Immature natural killer cell (primary cell): ENCODE results near the gene RBFOX1. TPM values are rescaled to one million over a fixed set of nuclear protein-coding genes. Genes with fewer than 3 reads are reported as not detected.

Source experiments
- DNase-seq, 3 donors: peaks; one replicate each; pipeline ENCODE4 v3.0.0; 2022; ENCODE audit warnings: mixed read lengths in 1 of 3
- H3K27ac Mint-ChIP-seq, 6 donors: one replicate each; pipeline ENCODE4 v1.8.0; 2020; ENCODE audit warnings: mixed read lengths in 6 of 6, mild to moderate bottlenecking in 5 of 6, inconsistent platforms in 4 of 6, moderate library complexity in 3 of 6
- H3K27me3 Mint-ChIP-seq, 3 donors: one replicate each; pipeline ENCODE4 v1.8.0; 2020 to 2021; ENCODE audit warnings: low read depth in 3 of 3, mild to moderate bottlenecking in 3 of 3, mixed read lengths in 3 of 3, moderate library complexity in 3 of 3, inconsistent platforms in 1 of 3
- H3K36me3 Mint-ChIP-seq, 3 donors: one replicate each; pipeline ENCODE4 v1.8.0; 2020; ENCODE audit warnings: mixed read lengths in 3 of 3, inconsistent platforms in 2 of 3, mild to moderate bottlenecking in 2 of 3
- H3K4me1 Mint-ChIP-seq, 2 donors: one replicate each; pipeline ENCODE4 v1.8.0; 2020; ENCODE audit warnings: inconsistent platforms in 2 of 2, mild to moderate bottlenecking in 2 of 2, mixed read lengths in 2 of 2, moderate library complexity in 1 of 2
- H3K4me3 Mint-ChIP-seq, 5 donors: one replicate each; pipeline ENCODE4 v1.8.0; 2020; ENCODE audit warnings: mild to moderate bottlenecking in 5 of 5, mixed read lengths in 5 of 5, inconsistent platforms in 3 of 5, moderate library complexity in 3 of 5
- H3K9me3 Mint-ChIP-seq, 6 donors: one replicate each; pipeline ENCODE4 v1.8.0; 2020; ENCODE audit warnings: mild to moderate bottlenecking in 6 of 6, mixed read lengths in 6 of 6, inconsistent platforms in 4 of 6, moderate library complexity in 3 of 6
- polyA plus RNA-seq, 3 donors: library from polyadenylated mRNA; unstranded; fragments of 300-500 nt; fragmentation: Illumina TruSeq; gene quantifications; one replicate each; pipeline ENCODE4 v1.2.3, GENCODE V29; 2021

RBFOX1 gene
- polyA plus RNA-seq, 3 donors from 2014 or later: not detected

- Mint-ChIP-seq H3K4me1 (no peaks in the 10 kb centered on the region), H3K36me3 (no peaks in the 10 kb centered on the region), H3K27me3 (no peaks in the 10 kb centered on the region), H3K4me3 (no peak overlapping the region), H3K9me3 (peaks cover 0 to 28% (median 2%) of the 10 kb centered on the region in 6 donors), H3K27ac (no peak overlapping the region)
- no peak for DNase-seq
Measured at GRCh38 chr16:7393680-7394079, 61.0 kb downstream of the RBFOX1 start.

- H3K27ac Mint-ChIP-seq: no peak overlapping the region
- no peaks in the 10 kb centered on the region for H3K27me3 Mint-ChIP-seq
- no peaks in the 10 kb centered on the region for H3K36me3 Mint-ChIP-seq
- H3K4me3 Mint-ChIP-seq: no peak overlapping the region
- no peaks in the 10 kb centered on the region for H3K4me1 Mint-ChIP-seq
- no peak for DNase-seq
- peaks cover 0 to 28% (median 1%) of the 10 kb centered on the region in 6 donors for H3K9me3 Mint-ChIP-seq
Measured at GRCh38 chr16:7394720-7395336, 62.2 kb downstream of the RBFOX1 start.

GRCh38 chr16:7397901-7398300 lies 65.3 kb downstream of the RBFOX1 start:
- Mint-ChIP-seq H3K27me3 (no peaks in the 10 kb centered on the region), H3K4me3 (no peak overlapping the region), H3K4me1 (no peaks in the 10 kb centered on the region)

GRCh38 chr16:7398536-7398935 lies 65.9 kb downstream of the RBFOX1 start:
- no peaks in the 10 kb centered on the region for H3K36me3 Mint-ChIP-seq
- H3K9me3 Mint-ChIP-seq: peaks cover 0 to 17% (median 3%) of the 10 kb centered on the region in 6 donors
- no peak for DNase-seq
- peaks cover 0 to 1% (median 0%) of the 10 kb centered on the region in 3 donors for H3K27me3 Mint-ChIP-seq
- H3K27ac Mint-ChIP-seq: no peak overlapping the region
- H3K4me3 Mint-ChIP-seq: no peak overlapping the region
- H3K4me1 Mint-ChIP-seq: no peaks in the 10 kb centered on the region

More at GRCh38 chr16:7397901-7398300, 65.3 kb downstream of the RBFOX1 start:
- no peak overlapping the region for H3K27ac Mint-ChIP-seq
- peaks cover 0 to 17% (median 3%) of the 10 kb centered on the region in 6 donors for H3K9me3 Mint-ChIP-seq
- H3K36me3 Mint-ChIP-seq: no peaks in the 10 kb centered on the region
- no peak for DNase-seq

- Mint-ChIP-seq H3K27ac (no peak overlapping the region), H3K27me3 (peaks cover 0 to 2% (median 0%) of the 10 kb centered on the region in 3 donors), H3K4me3 (no peak overlapping the region), H3K4me1 (no peaks in the 10 kb centered on the region), H3K9me3 (peaks cover 0 to 15% (median 2%) of the 10 kb centered on the region in 6 donors), H3K36me3 (no peaks in the 10 kb centered on the region)
- DNase-seq: no peak
Measured at GRCh38 chr16:7399296-7399695, 66.7 kb downstream of the RBFOX1 start.

- Mint-ChIP-seq H3K4me1 (no peaks in the 10 kb centered on the region), H3K36me3 (no peaks in the 10 kb centered on the region), H3K27ac (no peak overlapping the region), H3K9me3 (peaks cover 0 to 5% (median 0%) of the 10 kb centered on the region in 6 donors), H3K27me3 (peaks cover 0 to 2% (median 0%) of the 10 kb centered on the region in 3 donors), H3K4me3 (no peak overlapping the region)
- DNase-seq: no peak
Measured at GRCh38 chr16:7400117-7400890, 67.7 kb downstream of the RBFOX1 start.

- Mint-ChIP-seq H3K4me1 (no peaks in the 10 kb centered on the region), H3K36me3 (no peaks in the 10 kb centered on the region), H3K9me3 (peaks cover 0 to 11% (median 7%) of the 10 kb centered on the region in 6 donors), H3K27ac (no peak overlapping the region), H3K27me3 (peaks cover 0 to 2% (median 2%) of the 10 kb centered on the region in 3 donors), H3K4me3 (no peak overlapping the region)
- DNase-seq: no peak
Measured at GRCh38 chr16:7404217-7404616, 71.6 kb downstream of the RBFOX1 start.

- Mint-ChIP-seq H3K4me3 (no peak overlapping the region), H3K27me3 (peaks cover 0 to 2% (median 2%) of the 10 kb centered on the region in 3 donors), H3K36me3 (no peaks in the 10 kb centered on the region)
Measured at GRCh38 chr16:7405166-7405565, 72.5 kb downstream of the RBFOX1 start.

GRCh38 chr16:7408700-7409365 lies 76.2 kb downstream of the RBFOX1 start:
- Mint-ChIP-seq H3K4me1 (no peaks in the 10 kb centered on the region), H3K27ac (no peak overlapping the region), H3K4me3 (no peak overlapping the region), H3K27me3 (peaks cover 0 to 2% (median 0%) of the 10 kb centered on the region in 3 donors), H3K36me3 (no peaks in the 10 kb centered on the region), H3K9me3 (peaks cover 0 to 17% (median 9%) of the 10 kb centered on the region in 6 donors)
- DNase-seq: no peak

More at GRCh38 chr16:7405166-7405565, 72.5 kb downstream of the RBFOX1 start:
- no peaks in the 10 kb centered on the region for H3K4me1 Mint-ChIP-seq
- peaks cover 0 to 12% (median 8%) of the 10 kb centered on the region in 6 donors for H3K9me3 Mint-ChIP-seq
- no peak overlapping the region for H3K27ac Mint-ChIP-seq
- DNase-seq: no peak

- no peaks in the 10 kb centered on the region for H3K4me1 Mint-ChIP-seq
- peaks cover 0 to 4% (median 0%) of the 10 kb centered on the region in 3 donors for H3K36me3 Mint-ChIP-seq
- DNase-seq: no peak
- H3K27ac Mint-ChIP-seq: no peak overlapping the region
- H3K27me3 Mint-ChIP-seq: no peaks in the 10 kb centered on the region
- H3K9me3 Mint-ChIP-seq: peaks cover 0 to 22% (median 6%) of the 10 kb centered on the region in 6 donors
- H3K4me3 Mint-ChIP-seq: no peak overlapping the region
Measured at GRCh38 chr16:7419441-7419840, 86.8 kb downstream of the RBFOX1 start.

GRCh38 chr16:7420079-7420478 lies 87.4 kb downstream of the RBFOX1 start:
- Mint-ChIP-seq H3K36me3 (peaks cover 0 to 4% (median 0%) of the 10 kb centered on the region in 3 donors), H3K9me3 (peaks cover 0 to 22% (median 6%) of the 10 kb centered on the region in 6 donors), H3K27ac (no peak overlapping the region), H3K4me1 (no peaks in the 10 kb centered on the region), H3K27me3 (no peaks in the 10 kb centered on the region), H3K4me3 (no peak overlapping the region)
- no peak for DNase-seq

- peaks cover 0 to 4% (median 0%) of the 10 kb centered on the region in 3 donors for H3K36me3 Mint-ChIP-seq
- no peak overlapping the region for H3K4me3 Mint-ChIP-seq
- no peak for DNase-seq
- H3K27me3 Mint-ChIP-seq: peaks cover 0 to 2% (median 0%) of the 10 kb centered on the region in 3 donors
- no peak overlapping the region for H3K27ac Mint-ChIP-seq
- H3K9me3 Mint-ChIP-seq: peaks cover 0 to 22% (median 6%) of the 10 kb centered on the region in 6 donors
- no peaks in the 10 kb centered on the region for H3K4me1 Mint-ChIP-seq
Measured at GRCh38 chr16:7420843-7421242, 88.2 kb downstream of the RBFOX1 start.

GRCh38 chr16:7421578-7421977 lies 88.9 kb downstream of the RBFOX1 start:
- Mint-ChIP-seq H3K27me3 (peaks cover 0 to 2% (median 0%) of the 10 kb centered on the region in 3 donors), H3K4me3 (no peak overlapping the region), H3K36me3 (peaks cover 0 to 4% (median 0%) of the 10 kb centered on the region in 3 donors), H3K27ac (no peak overlapping the region), H3K9me3 (peaks cover 0 to 26% (median 3%) of the 10 kb centered on the region in 6 donors), H3K4me1 (no peaks in the 10 kb centered on the region)
- DNase-seq: no peak
